H9 (cell line): ENCODE data around the gene HOXD11. TPM values are rescaled to one million over a fixed set of nuclear protein-coding genes. Genes with fewer than 3 reads are reported as not detected.

Source experiments
- DNase-seq: peaks from one replicate; pipeline ENCODE4 v3.0.0-alpha.2; 2017
- H2AFZ ChIP-seq: one replicate; pipeline ENCODE4 v1.6.1; 2013; ENCODE audit warnings: mild to moderate bottlenecking, low read length, control low read depth, moderate library complexity
- H2AK5ac ChIP-seq: 2 replicates; pipeline ENCODE4 v1.6.1; 2013; ENCODE audit warnings: low read length, control low read depth, mixed read lengths; ENCODE audit not compliant: insufficient read length
- H2BK120ac ChIP-seq: one replicate; pipeline ENCODE4 v1.6.1; 2013; ENCODE audit warnings: low read depth, mild to moderate bottlenecking, low read length, control low read depth, inconsistent platforms; ENCODE audit not compliant: poor library complexity, severe bottlenecking
- H2BK12ac ChIP-seq: 2 replicates; pipeline ENCODE4 v1.6.1; 2013; ENCODE audit warnings: low read length, control low read depth, mixed read lengths, low read depth; ENCODE audit not compliant: insufficient read length
- H2BK15ac ChIP-seq: 2 replicates; pipeline ENCODE4 v1.6.1; 2013; ENCODE audit warnings: low read depth, low read length, control low read depth
- H2BK20ac ChIP-seq: one replicate; pipeline ENCODE4 v1.6.1; 2013; ENCODE audit warnings: low read depth, mild to moderate bottlenecking, low read length, control low read depth, inconsistent platforms; ENCODE audit not compliant: poor library complexity, severe bottlenecking
- H2BK5ac ChIP-seq: 2 replicates; pipeline ENCODE4 v1.6.1; 2013; ENCODE audit warnings: low read length, control low read depth, mixed read lengths; ENCODE audit not compliant: insufficient read length
- H3K14ac ChIP-seq: 2 replicates; pipeline ENCODE4 v1.6.1; 2013; ENCODE audit warnings: low read length, control low read depth; ENCODE audit not compliant: insufficient read depth
- H3K18ac ChIP-seq: 2 replicates; pipeline ENCODE4 v1.6.1; 2013; ENCODE audit warnings: low read depth, mild to moderate bottlenecking, mixed read lengths, low read length, control low read depth; ENCODE audit not compliant: insufficient read length
- H3K23ac ChIP-seq: 2 replicates; pipeline ENCODE4 v1.6.1; 2013; ENCODE audit warnings: low read length, control low read depth, mixed read lengths, low read depth; ENCODE audit not compliant: insufficient read length
- H3K23me2 ChIP-seq: 2 replicates; pipeline ENCODE4 v1.6.1; 2013; ENCODE audit warnings: low read depth, mild to moderate bottlenecking, mixed read lengths, low read length, control low read depth; ENCODE audit not compliant: insufficient read length, poor library complexity, severe bottlenecking
- H3K27ac ChIP-seq: 2 replicates; pipeline ENCODE4 v1.5.1; 2013; ENCODE audit warnings: low read length, control low read depth, mixed read lengths, low read depth; ENCODE audit not compliant: insufficient read length
- H3K27me3 ChIP-seq: 2 replicates; pipeline ENCODE4 v1.6.1; 2013; ENCODE audit warnings: low read length, control low read depth, inconsistent platforms; ENCODE audit not compliant: insufficient read depth
- H3K4ac ChIP-seq: 2 replicates; pipeline ENCODE4 v1.6.1; 2013; ENCODE audit warnings: low read depth, mild to moderate bottlenecking, control low read depth, inconsistent platforms, low read length, moderate library complexity
- H3K4me1 ChIP-seq: 2 replicates; pipeline ENCODE4 v1.6.1; 2013; ENCODE audit warnings: low read length, control low read depth, inconsistent platforms; ENCODE audit not compliant: insufficient read depth
- H3K4me2 ChIP-seq: 2 replicates; pipeline ENCODE4 v1.6.1; 2013; ENCODE audit warnings: low read length, control low read depth, mixed read lengths; ENCODE audit not compliant: insufficient read length, insufficient read depth
- H3K56ac ChIP-seq: 2 replicates; pipeline ENCODE4 v1.6.1; 2013; ENCODE audit warnings: low read depth, mild to moderate bottlenecking, mixed read lengths, low read length, control low read depth; ENCODE audit not compliant: insufficient read length
- H3K79me1 ChIP-seq: 2 replicates; pipeline ENCODE4 v1.6.1; 2013; ENCODE audit warnings: low read depth, mild to moderate bottlenecking, moderate library complexity, low read length, control low read depth, inconsistent platforms; ENCODE audit not compliant: insufficient read depth, poor library complexity, severe bottlenecking
- H3K79me2 ChIP-seq: 2 replicates; pipeline ENCODE4 v1.6.1; 2013; ENCODE audit warnings: low read length, control low read depth, inconsistent platforms; ENCODE audit not compliant: insufficient read depth
- H3K9ac ChIP-seq: 2 replicates; pipeline ENCODE4 v1.6.1; 2013; ENCODE audit warnings: low read length, control low read depth, mixed read lengths; ENCODE audit not compliant: insufficient read length; ENCODE audit errors: extremely low read depth
- H3K9me3 ChIP-seq: one replicate; pipeline ENCODE4 v1.6.1; 2013; ENCODE audit warnings: low read depth, low read length, inconsistent platforms; ENCODE audit not compliant: control insufficient read depth
- H3T11ph ChIP-seq: one replicate; pipeline ENCODE4 v1.6.1; 2013; ENCODE audit warnings: mild to moderate bottlenecking, low read length, control low read depth, inconsistent platforms
- H4K20me1 ChIP-seq: one replicate; pipeline ENCODE4 v1.6.1; 2013; ENCODE audit not compliant: control insufficient read depth, insufficient read length, insufficient read depth
- H4K5ac ChIP-seq: 2 replicates; pipeline ENCODE4 v1.6.1; 2013; ENCODE audit warnings: low read depth, mild to moderate bottlenecking, mixed read lengths, low read length, control low read depth; ENCODE audit not compliant: insufficient read length
- H4K8ac ChIP-seq: replicated peaks from 2 replicates; pipeline ENCODE4 v1.6.1; 2013; ENCODE audit warnings: low read length, control low read depth, mixed read lengths, low read depth; ENCODE audit not compliant: insufficient read length
- H4K91ac ChIP-seq: 2 replicates; pipeline ENCODE4 v1.6.1; 2013; ENCODE audit warnings: low read depth, mild to moderate bottlenecking, moderate library complexity, mixed read lengths, low read length, control low read depth; ENCODE audit not compliant: insufficient read length
- H3K27ac Mint-ChIP-seq, 3 experiments: 2 replicates in 2 of 3; 3 replicates in 1 of 3; pipeline ENCODE4 v1.8.0; 2020 to 2021; ENCODE audit warnings: mixed read lengths in 3 of 3, mild to moderate bottlenecking in 1 of 3, moderate library complexity in 1 of 3
- H3K27me3 Mint-ChIP-seq: 2 replicates; pipeline ENCODE4 v1.8.0; 2021; ENCODE audit warnings: low read depth, mild to moderate bottlenecking, moderate library complexity, mixed read lengths
- H3K36me3 Mint-ChIP-seq, 3 experiments: 2 replicates in 2 of 3; 3 replicates in 1 of 3; pipeline ENCODE4 v1.8.0; 2020 to 2021; ENCODE audit warnings: low read depth in 3 of 3, mixed read lengths in 3 of 3; ENCODE audit not compliant: insufficient read depth in 1 of 3
- H3K4me1 Mint-ChIP-seq, 2 experiments: 2 replicates each; pipeline ENCODE4 v1.8.0; 2020; ENCODE audit warnings: mixed read lengths in 2 of 2
- H3K4me3 Mint-ChIP-seq, 2 experiments: 2 replicates in 1 of 2; 3 replicates in 1 of 2; pipeline ENCODE4 v1.8.0; 2020 to 2021; ENCODE audit warnings: mild to moderate bottlenecking in 2 of 2, mixed read lengths in 2 of 2, moderate library complexity in 1 of 2
- H3K9me3 Mint-ChIP-seq, 2 experiments: 2 replicates in 1 of 2; 3 replicates in 1 of 2; pipeline ENCODE4 v1.8.0; 2020; ENCODE audit warnings: mild to moderate bottlenecking in 2 of 2, mixed read lengths in 2 of 2, moderate library complexity in 1 of 2
- CTCF ChIP-seq: fragments of 200-600 bp; sonication (generic); conservative IDR thresholded peaks from 3 replicates; pipeline ENCODE4 v1.8.0; 2021; ENCODE audit warnings: antibody characterized with exemption, mild to moderate bottlenecking
- WGBS: extraction: QIAGEN DNeasy Blood & Tissue Kit; methylation state at CpG from one replicate; pipeline ENCODE4 v1.1.7; 2013; ENCODE audit warnings: missing lambda C conversion rate, low lambda C conversion rate, mixed read lengths; ENCODE audit not compliant: insufficient read length; ENCODE audit errors: extremely low coverage; 5-methylcytosine and 5-hydroxymethylcytosine counted together
- total RNA-seq: library from RNA; stranded (reverse); gene quantifications from 2 replicates; pipeline ENCODE4 v1.2.1, GENCODE V29; 2021

HOXD11 gene
- total RNA-seq, 1 experiment from 2014 or later = not detected

- Histone ChIP-seq H3K79me2 (no peaks in the 10 kb centered on the region), H3K27me3 (peaks cover 95% of the 10 kb centered on the region), H3K23me2 (no peaks in the 10 kb centered on the region), H2BK20ac (no peak overlapping the region), H3K79me1 (no peaks in the 10 kb centered on the region), H4K20me1 (no peaks in the 10 kb centered on the region), H3K14ac (no peak overlapping the region), H3K9me3 (no peaks in the 10 kb centered on the region), H4K91ac (no peak overlapping the region), H3K23ac (no peak overlapping the region), H2BK5ac (no peak overlapping the region), H3T11ph (no peak overlapping the region), H2BK12ac (no peak overlapping the region), H3K4me2 (no peak overlapping the region), H3K27ac (no peak overlapping the region), H3K56ac (no peak overlapping the region), H3K4me1 (no peaks in the 10 kb centered on the region), H4K5ac (no peak overlapping the region), H2AFZ (no peak overlapping the region), H2AK5ac (no peak overlapping the region), H4K8ac (no peak overlapping the region), H3K9ac (no peak overlapping the region), H3K18ac (no peak overlapping the region), H2BK15ac (no peak overlapping the region), H2BK120ac (no peak overlapping the region), H3K4ac (no peak overlapping the region)
- Mint-ChIP-seq H3K9me3 (peaks cover 2 to 21% of the 10 kb centered on the region in 2 experiments; a peak in 4 of 5 replicates), H3K27me3 (peaks cover 99% of the 10 kb centered on the region), H3K4me1 (peaks cover 6 to 15% of the 10 kb centered on the region in 2 experiments), H3K27ac (no peak overlapping the region), H3K4me3 (peak overlapping the region; percentile 17 to 44; a peak in 3 of 5 replicates), H3K36me3 (no peaks in the 10 kb centered on the region; a peak in 2 of 7 replicates)
- no CpG with 5 or more reads among the region's 40 CpGs for WGBS
- peak; percentile 32 for DNase-seq
- TF ChIP-seq CTCF = no peak
These were observed 16.5 kb downstream of the HOXD11 start for GRCh38 chr2:176123411-176124109.
